Measurements from ENCODE around the gene TCF7L1.

The TCF7L1 gene

GRCh38 chr2:85255456-85255812 lies 122.2 kb downstream of the TCF7L1 start:
- TF ChIP-seq EP300 (IDR thresholded peaks at IDR 0.05; ENCODE audit: borderline replicate concordance), result no peak
- TF ChIP-seq, protein P1, sequence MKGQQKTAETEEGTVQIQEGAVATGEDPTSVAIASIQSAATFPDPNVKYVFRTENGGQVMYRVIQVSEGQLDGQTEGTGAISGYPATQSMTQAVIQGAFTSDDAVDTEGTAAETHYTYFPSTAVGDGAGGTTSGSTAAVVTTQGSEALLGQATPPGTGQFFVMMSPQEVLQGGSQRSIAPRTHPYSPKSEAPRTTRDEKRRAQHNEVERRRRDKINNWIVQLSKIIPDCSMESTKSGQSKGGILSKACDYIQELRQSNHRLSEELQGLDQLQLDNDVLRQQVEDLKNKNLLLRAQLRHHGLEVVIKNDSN (IDR thresholded peaks at IDR 0.05), result 0 out of 2 replicates have a peak, but pooled peaks have one; percentile 10

GRCh38 chr2:85255813-85256594 lies 122.8 kb downstream of the TCF7L1 start:
- peak; percentile 60 for TF ChIP-seq EP300 (IDR thresholded peaks at IDR 0.05; ENCODE audit: borderline replicate concordance)
- no peak for TF ChIP-seq REST (IDR thresholded peaks at IDR 0.05; ENCODE audit: low read depth)
- TF ChIP-seq CEBPB (IDR thresholded peaks at IDR 0.05), result no peak
- peak; percentile 91; the same call in 1 of the 2 replicates for TF ChIP-seq ZBTB7A (IDR thresholded peaks at IDR 0.05; ENCODE audit: low read depth)
- TF ChIP-seq CREB1 (IDR thresholded peaks at IDR 0.05; ENCODE audit: low read depth), result no peak
- TF ChIP-seq RAD21 (IDR thresholded peaks at IDR 0.05; ENCODE audit: low read depth), result no peak
- no peak; the same call in 1 of the 2 replicates for TF ChIP-seq TAF1 (IDR thresholded peaks at IDR 0.05; ENCODE audit: low read depth)
- TF ChIP-seq NFIC (IDR thresholded peaks at IDR 0.05), result peak; percentile 24
- TF ChIP-seq, protein P2, sequence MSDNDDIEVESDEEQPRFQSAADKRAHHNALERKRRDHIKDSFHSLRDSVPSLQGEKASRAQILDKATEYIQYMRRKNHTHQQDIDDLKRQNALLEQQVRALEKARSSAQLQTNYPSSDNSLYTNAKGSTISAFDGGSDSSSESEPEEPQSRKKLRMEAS (IDR thresholded peaks at IDR 0.05), result peak; percentile 69
- peak; percentile 93 for TF ChIP-seq TEAD4 (IDR thresholded peaks at IDR 0.05)
- TF ChIP-seq TCF12 (IDR thresholded peaks at IDR 0.05; ENCODE audit: low read depth), result peak; percentile 84
- no peak for TF ChIP-seq YY1 (IDR thresholded peaks at IDR 0.05; ENCODE audit: low read depth)
- no peak for TF ChIP-seq EGR1 (IDR thresholded peaks at IDR 0.05)
- TF ChIP-seq, protein P1 (IDR thresholded peaks at IDR 0.05), result no peak

GRCh38 chr2:85257359-85257969 lies 124.3 kb downstream of the TCF7L1 start:
- TF ChIP-seq TAF1 (IDR thresholded peaks at IDR 0.05; ENCODE audit: low read depth) (no peak), TCF12 (IDR thresholded peaks at IDR 0.05; ENCODE audit: low read depth) (no peak), RAD21 (IDR thresholded peaks at IDR 0.05; ENCODE audit: low read depth) (no peak), CREB1 (IDR thresholded peaks at IDR 0.05; ENCODE audit: low read depth) (no peak), YY1 (IDR thresholded peaks at IDR 0.05; ENCODE audit: low read depth) (no peak), EP300 (IDR thresholded peaks at IDR 0.05; ENCODE audit: borderline replicate concordance) (no peak), NFIC (IDR thresholded peaks at IDR 0.05) (no peak), EGR1 (IDR thresholded peaks at IDR 0.05) (no peak)
- TF ChIP-seq, protein P2 (IDR thresholded peaks at IDR 0.05), result no peak

DNA sequence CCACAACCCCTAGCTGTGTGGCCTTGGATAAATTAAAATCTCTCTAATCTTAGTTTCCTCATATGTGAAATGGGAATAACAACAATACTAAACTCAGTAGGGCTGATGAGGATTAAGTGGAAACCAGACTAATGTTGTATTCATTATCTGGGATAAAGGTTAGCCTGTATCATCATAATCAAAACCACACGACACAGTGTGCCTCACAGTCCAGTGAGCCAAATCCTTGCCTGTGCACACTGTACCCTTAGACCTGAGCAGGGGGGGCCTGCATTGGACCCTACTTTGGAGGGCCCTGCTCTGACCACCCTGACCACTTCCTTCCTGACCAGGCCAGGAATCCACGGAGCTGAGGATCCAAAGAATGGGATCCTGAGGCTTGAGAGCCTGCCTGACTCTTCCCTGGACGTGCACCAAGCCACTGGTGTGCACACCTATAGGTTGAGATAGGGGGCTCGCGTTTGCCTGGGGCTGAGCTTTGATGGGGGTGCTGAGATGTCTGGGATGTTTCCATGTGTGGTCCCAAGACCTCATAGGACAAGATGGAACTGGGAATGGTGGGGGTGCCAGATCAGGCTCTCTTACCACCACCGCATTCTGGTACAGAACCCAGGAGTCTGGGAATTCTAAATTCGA lies 124.9 kb downstream of the TCF7L1 start:
- TF ChIP-seq FOXM1 (IDR thresholded peaks at IDR 0.05; ENCODE audit: borderline replicate concordance, low read depth) (no peak), EGR1 (IDR thresholded peaks at IDR 0.05) (no peak), EP300 (IDR thresholded peaks at IDR 0.05; ENCODE audit: borderline replicate concordance) (no peak), TAF1 (IDR thresholded peaks at IDR 0.05; ENCODE audit: low read depth) (no peak), NFIC (IDR thresholded peaks at IDR 0.05) (no peak), REST (IDR thresholded peaks at IDR 0.05; ENCODE audit: low read depth) (no peak), YY1 (IDR thresholded peaks at IDR 0.05; ENCODE audit: low read depth) (no peak), TEAD4 (IDR thresholded peaks at IDR 0.05) (no peak), TCF12 (IDR thresholded peaks at IDR 0.05; ENCODE audit: low read depth) (no peak), CEBPB (IDR thresholded peaks at IDR 0.05) (no peak), ZBTB7A (IDR thresholded peaks at IDR 0.05; ENCODE audit: low read depth) (no peak), RAD21 (IDR thresholded peaks at IDR 0.05; ENCODE audit: low read depth) (no peak), CREB1 (IDR thresholded peaks at IDR 0.05; ENCODE audit: low read depth) (no peak)
- TF ChIP-seq, protein P1 (IDR thresholded peaks at IDR 0.05), result no peak
- TF ChIP-seq, protein P2 (IDR thresholded peaks at IDR 0.05), result no peak
